GM19438 (cell line): ENCODE data around the gene MMD2.
"Not testable (repeated sequence)": the region's sequence is repeated elsewhere in the genome, so short reads cannot be mapped to it uniquely, and the experiment has no call there.

Source experiments
- ATAC-seq: cut with Tn5 transposase; IDR thresholded peaks from one replicate; pipeline ENCODE4 v1.9.1; 2021; ENCODE audit warnings: low read depth; ENCODE audit not compliant: unreplicated experiment

Gene MMD2

GRCh38 chr7:4904346-4904745, 54.6 kb downstream of the MMD2 start:
- ATAC-seq: no peak

GRCh38 chr7:4895766-4896165, 63.2 kb downstream of the MMD2 start:
- ATAC-seq: no peak

- ATAC-seq: no peak
Measured at GRCh38 chr7:4894482-4894881, 64.5 kb downstream of the MMD2 start.

GRCh38 chr7:4893929-4894475, 65.0 kb downstream of the MMD2 start:
- ATAC-seq: no peak

- ATAC-seq: not testable (repeated sequence)
Measured at GRCh38 chr7:4893188-4893587, 65.8 kb downstream of the MMD2 start.

- ATAC-seq: not testable (repeated sequence)
Measured at GRCh38 chr7:4891522-4891921, 67.5 kb downstream of the MMD2 start.

- ATAC-seq: no peak
Measured at GRCh38 chr7:4889682-4890081, 69.3 kb downstream of the MMD2 start.

- ATAC-seq: no peak
Measured at GRCh38 chr7:4888161-4888560, 70.8 kb downstream of the MMD2 start.

GRCh38 chr7:4886671-4887070, 72.3 kb downstream of the MMD2 start:
- ATAC-seq: no peak

- no peak for ATAC-seq
Measured at GRCh38 chr7:4885317-4885807, 73.6 kb downstream of the MMD2 start.

GRCh38 chr7:4884164-4884563, 74.8 kb downstream of the MMD2 start:
- ATAC-seq: no peak

GRCh38 chr7:4883372-4884144, 75.4 kb downstream of the MMD2 start, which contains the start of gene RADIL:
TSS of gene RADIL (minus strand) at chr7:4883716. CDS start at chr7:4878139, 5,577 bp downstream.
- peak; percentile 72 for ATAC-seq

- no peak for ATAC-seq
Measured at GRCh38 chr7:4883033-4883371, 76.0 kb downstream of the MMD2 start.

- ATAC-seq: no peak
Measured at GRCh38 chr7:4882169-4883032, 76.6 kb downstream of the MMD2 start.

GRCh38 chr7:4880218-4880617, 78.8 kb downstream of the MMD2 start:
- no peak for ATAC-seq

- ATAC-seq: no peak
Measured at GRCh38 chr7:4879396-4880081, 79.4 kb downstream of the MMD2 start.

- no peak for ATAC-seq
Measured at GRCh38 chr7:4878336-4879335, 80.4 kb downstream of the MMD2 start.

- no peak for ATAC-seq
Measured at GRCh38 chr7:4876586-4876985, 82.4 kb downstream of the MMD2 start.

GRCh38 chr7:4875391-4875790, 83.6 kb downstream of the MMD2 start:
- no peak for ATAC-seq
